HG03460 (cell line): ENCODE data around the gene MFAP1.
A peak's percentile ranks its signal among the peaks of the same experiment; 100 is the strongest.
"Not testable (repeated sequence)": the region's sequence is repeated elsewhere in the genome, so short reads cannot be mapped to it uniquely, and the experiment has no call there.

ENCODE experiments used
- ATAC-seq: cut with Tn5 transposase; IDR thresholded peaks from one replicate; pipeline ENCODE4 v1.9.1; 2021; ENCODE audit not compliant: unreplicated experiment

Gene MFAP1

DNA sequence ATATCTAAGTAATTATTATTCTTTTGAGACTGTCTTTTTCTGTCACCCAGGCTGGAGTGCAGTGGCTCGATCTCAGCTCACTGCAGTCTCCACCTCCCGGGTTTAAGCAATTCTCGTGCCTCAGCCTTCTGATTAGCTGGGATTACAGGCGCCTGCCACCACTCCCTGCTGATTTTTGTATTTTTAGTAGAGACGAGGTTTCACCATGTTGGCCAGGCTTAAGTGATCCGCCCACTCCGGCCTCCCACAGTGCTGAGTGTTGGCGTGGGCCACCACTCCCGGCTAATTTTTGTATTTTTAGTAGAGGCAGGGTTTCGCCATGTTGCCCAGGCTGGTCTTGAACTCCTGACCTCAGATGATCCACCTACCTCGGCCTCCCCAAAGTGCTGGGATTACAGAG is 815 bp upstream of the MFAP1 start:
- ATAC-seq: not testable (repeated sequence)

- no peak for ATAC-seq
Measured at GRCh38 chr15:43821505-43821904, 3.0 kb downstream of the MFAP1 start.

DNA sequence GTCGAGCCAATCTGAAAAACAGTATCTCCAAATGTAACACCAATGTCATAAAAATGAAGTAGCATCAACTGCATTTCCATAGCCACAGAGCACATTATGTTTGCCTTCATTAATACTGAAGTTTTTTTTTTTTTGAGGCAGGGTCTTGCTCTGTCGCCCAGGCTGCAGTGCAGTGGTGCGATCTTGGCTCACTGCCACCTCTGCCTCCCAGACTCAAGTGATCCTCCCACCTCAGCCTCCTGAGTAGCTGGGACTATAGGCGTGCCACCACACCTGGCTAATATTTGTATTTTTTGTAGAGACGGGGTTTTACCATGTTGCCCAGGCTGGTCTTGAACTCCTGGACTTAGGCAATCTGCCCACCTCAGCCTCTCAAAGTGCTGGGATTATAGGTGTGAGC is 9.4 kb downstream of the MFAP1 start:
- ATAC-seq: not testable (repeated sequence)

DNA sequence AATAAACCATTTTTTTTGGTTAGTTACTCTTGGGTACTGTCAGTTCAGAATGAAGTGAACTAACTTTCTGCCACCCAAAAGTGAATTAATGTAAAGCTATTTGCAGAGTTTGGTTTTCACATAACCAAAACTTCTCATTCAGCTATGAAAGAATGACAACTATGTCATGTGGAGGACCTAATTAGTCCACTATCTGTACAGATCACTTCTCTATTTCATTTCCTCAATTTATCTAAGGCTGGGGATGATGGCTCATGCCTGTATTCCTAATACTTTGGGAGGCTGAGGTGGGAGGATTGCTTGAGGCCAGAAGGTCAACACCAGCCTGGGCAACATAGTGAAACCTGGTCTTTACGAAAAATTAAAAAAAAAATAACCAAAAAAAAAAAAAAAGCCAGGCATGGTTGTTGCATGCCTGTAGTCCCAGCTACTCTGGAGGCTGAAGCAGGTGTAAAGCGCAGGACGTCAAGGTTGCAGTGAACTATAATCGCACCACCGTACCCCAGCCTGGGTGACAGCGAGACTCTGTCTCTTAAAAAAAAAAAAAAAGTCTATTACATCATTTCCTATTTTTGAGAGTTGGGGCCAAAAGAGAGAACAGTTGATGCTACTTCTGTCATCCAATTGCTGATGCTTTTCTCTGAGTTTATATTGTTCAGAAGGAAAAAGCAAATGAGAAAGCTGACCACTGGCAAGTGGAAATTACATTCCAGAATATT is 15.4 kb downstream of the MFAP1 start:
- ATAC-seq: peak; percentile 62

GRCh38 chr15:43808435-43808950 is 16.0 kb downstream of the MFAP1 start:
- ATAC-seq: no peak

- not testable (repeated sequence) for ATAC-seq
Measured at GRCh38 chr15:43802676-43803075, 21.8 kb downstream of the MFAP1 start.

GRCh38 chr15:43800286-43801141 is 24.0 kb downstream of the MFAP1 start, which contains the start of gene HYPK:
HYPK (plus strand) TSS chr15:43800599; CDS start chr15:43800623, 24 bp downstream.
- peak; percentile 89 for ATAC-seq

DNA sequence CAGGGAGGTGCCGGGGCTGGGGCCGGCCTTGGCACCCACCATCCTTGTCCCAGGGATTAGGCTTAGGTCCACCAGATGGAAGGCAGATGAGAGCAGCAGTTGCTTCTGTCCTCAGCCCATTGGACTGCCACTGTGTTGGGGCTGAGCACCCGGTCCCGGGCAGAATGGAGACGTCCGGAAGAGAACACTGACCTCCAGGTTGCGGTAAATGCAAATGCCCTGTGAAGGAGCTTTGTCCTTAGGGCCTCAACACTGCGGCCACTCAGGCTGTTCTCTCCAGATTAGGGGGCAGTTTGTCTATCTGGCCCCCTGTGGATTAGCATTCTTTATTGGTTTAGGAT is 24.6 kb downstream of the MFAP1 start, which contains the start of gene SERINC4:
Gene SERINC4 (minus strand): TSS at position 276 of the 341 bp plus-strand sequence. CDS start 234 bp downstream, at position 42.
- no peak for ATAC-seq

DNA sequence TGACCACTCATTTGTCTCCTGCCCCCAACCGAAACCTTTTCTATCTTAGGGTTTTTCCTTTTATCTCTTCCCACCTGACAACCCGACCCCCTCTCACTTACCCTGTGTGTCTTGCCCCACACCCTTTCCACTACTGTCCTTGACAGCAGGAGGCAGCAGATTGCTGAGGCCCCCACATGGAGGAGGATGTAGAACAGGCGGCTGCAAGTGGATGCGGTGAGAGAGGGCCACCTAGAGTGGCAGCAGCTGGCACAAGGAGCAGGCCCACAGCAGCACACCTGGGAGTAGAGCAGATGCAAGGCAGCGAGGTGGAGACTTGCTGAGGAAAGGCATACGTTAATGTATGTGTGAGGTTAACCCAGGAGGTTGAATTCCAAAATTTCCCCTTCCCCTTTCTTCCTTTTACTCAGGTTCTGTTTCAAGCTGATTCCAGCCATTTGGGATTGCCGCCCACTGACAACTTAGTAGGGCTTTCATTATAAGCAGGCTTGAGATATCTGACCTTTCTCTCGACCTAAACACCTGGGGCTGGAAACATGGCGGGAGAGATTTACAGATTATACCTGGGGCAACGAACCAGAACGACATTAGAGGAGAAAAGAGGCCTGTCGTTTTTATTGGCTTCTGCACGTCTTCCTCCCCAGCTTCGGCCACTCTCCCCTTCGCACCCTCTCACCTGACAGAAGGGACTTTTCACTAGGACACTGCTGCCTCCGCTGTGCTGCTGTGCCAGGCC is 25.1 kb downstream of the MFAP1 start:
- ATAC-seq: no peak

DNA sequence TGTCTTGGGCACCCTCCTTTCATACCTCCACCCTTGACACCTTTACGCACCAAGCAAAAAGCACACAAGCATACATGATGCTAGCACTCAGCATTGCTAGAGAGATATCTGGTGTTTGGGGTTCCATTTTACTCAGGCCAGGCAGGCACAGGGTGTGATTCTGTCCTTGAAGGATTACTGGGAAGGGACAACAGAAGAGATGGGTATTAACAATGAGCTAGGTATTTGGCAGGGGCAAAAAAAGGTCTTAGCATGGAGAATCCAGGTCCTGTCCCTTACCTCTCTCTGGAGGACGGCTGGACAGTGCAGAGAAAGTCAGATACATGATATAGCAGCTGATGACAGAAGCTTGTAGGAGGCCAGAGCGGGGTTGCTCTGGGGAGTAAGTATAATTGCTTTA is 27.9 kb downstream of the MFAP1 start:
- ATAC-seq: no peak

- ATAC-seq: no peak
Measured at GRCh38 chr15:43795997-43796396, 28.5 kb downstream of the MFAP1 start.

DNA sequence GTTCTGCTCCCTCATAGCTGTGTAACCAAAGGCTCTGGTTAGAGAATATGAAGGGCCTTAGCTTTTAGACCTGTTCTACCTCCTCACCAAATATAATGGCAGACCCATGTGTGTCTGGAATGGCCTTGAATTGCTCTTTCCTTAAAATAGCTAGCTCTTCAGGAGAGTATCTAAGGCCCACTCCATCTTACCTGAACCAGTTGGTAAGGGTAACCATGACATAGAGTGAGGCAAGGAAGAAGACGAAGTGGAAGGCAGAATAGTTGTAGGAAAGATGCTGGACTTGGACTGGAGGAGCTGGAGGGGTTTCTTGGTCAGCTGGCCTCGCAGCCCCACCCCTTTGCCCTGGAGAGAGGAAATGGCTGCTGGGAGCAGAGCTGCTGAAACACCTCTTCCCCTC is 29.3 kb downstream of the MFAP1 start:
- no peak for ATAC-seq

GRCh38 chr15:43794269-43795037 is 30.0 kb downstream of the MFAP1 start:
- ATAC-seq: no peak

DNA sequence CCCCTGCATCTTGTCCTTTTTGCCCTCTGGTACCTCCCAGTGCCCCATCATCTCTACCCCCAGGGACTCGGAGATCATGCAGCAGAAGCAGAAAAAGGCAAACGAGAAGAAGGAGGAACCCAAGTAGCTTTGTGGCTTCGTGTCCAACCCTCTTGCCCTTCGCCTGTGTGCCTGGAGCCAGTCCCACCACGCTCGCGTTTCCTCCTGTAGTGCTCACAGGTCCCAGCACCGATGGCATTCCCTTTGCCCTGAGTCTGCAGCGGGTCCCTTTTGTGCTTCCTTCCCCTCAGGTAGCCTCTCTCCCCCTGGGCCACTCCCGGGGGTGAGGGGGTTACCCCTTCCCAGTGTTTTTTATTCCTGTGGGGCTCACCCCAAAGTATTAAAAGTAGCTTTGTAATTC is 30.8 kb downstream of the MFAP1 start:
- ATAC-seq: no peak

- ATAC-seq: no peak
Measured at GRCh38 chr15:43792761-43793476, 31.6 kb downstream of the MFAP1 start.

DNA sequence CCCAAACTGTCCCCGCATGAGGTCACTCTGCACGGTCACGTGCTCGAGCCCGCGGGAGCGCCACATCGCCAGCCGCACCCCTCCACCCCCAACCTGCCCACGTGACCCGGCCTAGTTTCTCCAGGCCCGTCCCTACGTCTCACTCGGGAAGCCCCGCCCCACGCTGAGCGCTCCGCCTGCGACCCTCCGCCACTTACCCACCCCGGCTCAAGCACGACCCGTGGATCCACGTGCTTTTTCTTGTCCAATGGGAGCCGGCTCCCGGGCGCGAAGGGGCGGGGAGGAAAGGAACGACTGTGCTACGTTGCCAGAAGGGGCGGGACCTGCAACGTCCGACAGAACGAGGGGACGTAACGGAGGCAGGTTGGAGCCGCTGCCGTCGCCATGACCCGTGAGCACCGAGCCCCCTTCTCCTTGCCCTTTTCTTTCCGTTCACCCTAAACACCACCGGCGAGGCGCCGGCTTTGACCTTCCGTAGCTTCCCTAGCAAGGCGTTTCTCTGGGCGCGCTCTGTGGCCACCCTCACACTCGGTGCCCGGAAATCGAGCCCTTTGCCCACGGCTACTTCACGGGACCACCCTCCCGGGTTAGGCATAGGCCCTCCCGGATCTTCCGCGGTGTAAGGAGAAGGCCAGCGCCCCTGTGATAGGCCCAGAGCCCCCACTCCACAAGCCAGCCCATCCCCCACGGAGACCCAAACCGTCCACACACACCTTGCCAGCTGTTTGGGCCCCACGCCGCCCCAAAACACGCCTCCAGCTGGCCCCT is 32.3 kb downstream of the MFAP1 start, which contains the start of gene SERF2:
Gene SERF2 (plus strand): TSS at position 328 of the 768 bp plus-strand sequence. CDS start 57 bp downstream, at position 385.
- peak; percentile 91 for ATAC-seq

GRCh38 chr15:43789409-43789808 is 35.1 kb downstream of the MFAP1 start:
- no peak for ATAC-seq

- no peak for ATAC-seq
Measured at GRCh38 chr15:43779016-43779415, 45.5 kb downstream of the MFAP1 start.
